ENCODE data around the gene CREB5.
"Not testable (repeated sequence)": the region's sequence is repeated elsewhere in the genome, so short reads cannot be mapped to it uniquely, and the experiment has no call there.

The CREB5 gene

GRCh38 chr7:28813243-28813962, 401.1 kb downstream of the CREB5 start:
- no peak for DNase-seq (ENCODE audit: low read depth)

- no peak for DNase-seq (ENCODE audit: low read depth)
These were observed 403.1 kb downstream of the CREB5 start for GRCh38 chr7:28815369-28815927.

- DNase-seq (ENCODE audit: low read depth) = no peak
These were observed 403.6 kb downstream of the CREB5 start for GRCh38 chr7:28815928-28816373.

GRCh38 chr7:28818996-28819395, 406.7 kb downstream of the CREB5 start:
- DNase-seq (ENCODE audit: low read depth) = no peak

GRCh38 chr7:28823582-28823981, 411.3 kb downstream of the CREB5 start:
- DNase-seq (ENCODE audit: low read depth) = no peak

GRCh38 chr7:28825817-28826448, 413.6 kb downstream of the CREB5 start:
- not testable (repeated sequence) for DNase-seq (ENCODE audit: low read depth)

- no peak for DNase-seq (ENCODE audit: low read depth)
These were observed 418.5 kb downstream of the CREB5 start for GRCh38 chr7:28830846-28831245.

GRCh38 chr7:28832669-28833068, 420.4 kb downstream of the CREB5 start:
- no peak for DNase-seq (ENCODE audit: low read depth)

- DNase-seq (ENCODE audit: low read depth) = peak; percentile 57
These were observed 423.5 kb downstream of the CREB5 start for GRCh38 chr7:28835800-28836199.

- DNase-seq (ENCODE audit: low read depth) = no peak
These were observed 424.4 kb downstream of the CREB5 start for GRCh38 chr7:28836716-28837115.

GRCh38 chr7:28837216-28837615, 424.9 kb downstream of the CREB5 start:
- no peak for DNase-seq (ENCODE audit: low read depth)

GRCh38 chr7:28840592-28840995, 428.3 kb downstream of the CREB5 start:
- DNase-seq (ENCODE audit: low read depth) = no peak

- no peak for DNase-seq (ENCODE audit: low read depth)
These were observed 429.4 kb downstream of the CREB5 start for GRCh38 chr7:28841766-28842165.

GRCh38 chr7:28842769-28843295, 430.5 kb downstream of the CREB5 start:
- DNase-seq (ENCODE audit: low read depth) = no peak

GRCh38 chr7:28845106-28845505, 432.8 kb downstream of the CREB5 start:
- DNase-seq (ENCODE audit: low read depth) = no peak

GRCh38 chr7:28847176-28847575, 434.9 kb downstream of the CREB5 start:
- no peak for DNase-seq (ENCODE audit: low read depth)

GRCh38 chr7:28847681-28848080, 435.4 kb downstream of the CREB5 start:
- no peak for DNase-seq (ENCODE audit: low read depth)

- DNase-seq (ENCODE audit: low read depth) = no peak
These were observed 436.6 kb downstream of the CREB5 start for GRCh38 chr7:28848906-28849305.

- no peak for DNase-seq (ENCODE audit: low read depth)
These were observed 438.4 kb downstream of the CREB5 start for GRCh38 chr7:28850699-28851098.

- DNase-seq (ENCODE audit: low read depth) = no peak
These were observed 440.8 kb downstream of the CREB5 start for GRCh38 chr7:28853150-28853549.

GRCh38 chr7:28853834-28854749, 441.8 kb downstream of the CREB5 start:
- no peak for DNase-seq (ENCODE audit: low read depth)

- DNase-seq (ENCODE audit: low read depth) = no peak
These were observed 442.4 kb downstream of the CREB5 start for GRCh38 chr7:28854750-28855074.
